Renal pelvis (tissue), 4 donors: Measurements from ENCODE around the gene TRDN. TPM values are rescaled to one million over a fixed set of nuclear protein-coding genes. Genes with fewer than 3 reads are reported as not detected.
A peak's percentile ranks its signal among the peaks of the same experiment; 100 is the strongest.
"Not testable (repeated sequence)": the region's sequence is repeated elsewhere in the genome, so short reads cannot be mapped to it uniquely, and the experiment has no call there.

ENCODE experiments used
- DNase-seq: peaks from one replicate; pipeline ENCODE4 v3.0.0-alpha.2; 2013
- polyA plus RNA-seq, 3 donors: library from polyadenylated mRNA; unstranded; fragments of 120-200 nt; gene quantifications; one replicate each; pipeline ENCODE4 v1.2.1, GENCODE V29; 2013; ENCODE audit not compliant: insufficient read length in 3 of 3

The TRDN gene
- polyA plus RNA-seq, 3 donors = 1.9 to 3.1 (median 2.7) TPM

- DNase-seq = no peak
Measured at GRCh38 chr6:123565529-123565928, 71.2 kb downstream of the TRDN start.

- no peak for DNase-seq
Measured at GRCh38 chr6:123564361-123564760, 72.4 kb downstream of the TRDN start.

- no peak for DNase-seq
Measured at GRCh38 chr6:123562677-123563076, 74.1 kb downstream of the TRDN start.

- DNase-seq = no peak
Measured at GRCh38 chr6:123562264-123562663, 74.5 kb downstream of the TRDN start.

- not testable (repeated sequence) for DNase-seq
Measured at GRCh38 chr6:123559816-123560215, 76.9 kb downstream of the TRDN start.

- not testable (repeated sequence) for DNase-seq
Measured at GRCh38 chr6:123557474-123557873, 79.3 kb downstream of the TRDN start.

- DNase-seq = no peak
Measured at GRCh38 chr6:123551939-123552707, 84.6 kb downstream of the TRDN start.

- no peak for DNase-seq
Measured at GRCh38 chr6:123550052-123550617, 86.6 kb downstream of the TRDN start.

- DNase-seq = no peak
Measured at GRCh38 chr6:123549476-123549875, 87.3 kb downstream of the TRDN start.

GRCh38 chr6:123547216-123547978 lies 89.4 kb downstream of the TRDN start:
- peak; percentile 9 for DNase-seq

- no peak for DNase-seq
Measured at GRCh38 chr6:123546537-123546936, 90.2 kb downstream of the TRDN start.

GRCh38 chr6:123541462-123541861 lies 95.3 kb downstream of the TRDN start:
- no peak for DNase-seq

GRCh38 chr6:123533862-123534648 lies 102.7 kb downstream of the TRDN start:
- DNase-seq = no peak

- no peak for DNase-seq
Measured at GRCh38 chr6:123529843-123530242, 106.9 kb downstream of the TRDN start.

GRCh38 chr6:123529058-123529457 lies 107.7 kb downstream of the TRDN start:
- DNase-seq = peak; percentile 30

- DNase-seq = no peak
Measured at GRCh38 chr6:123527406-123527805, 109.3 kb downstream of the TRDN start.

GRCh38 chr6:123526128-123526527 lies 110.6 kb downstream of the TRDN start:
- no peak for DNase-seq

GRCh38 chr6:123524781-123525180 lies 112.0 kb downstream of the TRDN start:
- DNase-seq = no peak

GRCh38 chr6:123520217-123520616 lies 116.5 kb downstream of the TRDN start:
- DNase-seq = no peak

GRCh38 chr6:123519189-123519505 lies 117.6 kb downstream of the TRDN start:
- no peak for DNase-seq

- no peak for DNase-seq
Measured at GRCh38 chr6:123518441-123519188, 118.1 kb downstream of the TRDN start.

GRCh38 chr6:123515715-123516114 lies 121.0 kb downstream of the TRDN start:
- no peak for DNase-seq
